ENCODE data around the gene ETNK1. TPM values are rescaled to one million over a fixed set of nuclear protein-coding genes. Genes with fewer than 3 reads are reported as not detected.
A peak's percentile ranks its signal among the peaks of the same experiment; 100 is the strongest.

ETNK1 gene, protein sequence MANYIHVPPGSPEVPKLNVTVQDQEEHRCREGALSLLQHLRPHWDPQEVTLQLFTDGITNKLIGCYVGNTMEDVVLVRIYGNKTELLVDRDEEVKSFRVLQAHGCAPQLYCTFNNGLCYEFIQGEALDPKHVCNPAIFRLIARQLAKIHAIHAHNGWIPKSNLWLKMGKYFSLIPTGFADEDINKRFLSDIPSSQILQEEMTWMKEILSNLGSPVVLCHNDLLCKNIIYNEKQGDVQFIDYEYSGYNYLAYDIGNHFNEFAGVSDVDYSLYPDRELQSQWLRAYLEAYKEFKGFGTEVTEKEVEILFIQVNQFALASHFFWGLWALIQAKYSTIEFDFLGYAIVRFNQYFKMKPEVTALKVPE
- total RNA-seq (2014; rRNA removed; shearing (Covaris generic)) (15.1 and 23.7 TPM in 2 replicates), total RNA-seq (2022) (84.3 and 88.1 TPM in 2 replicates), Bru-seq, nascent RNA (percentile 87 among the genes with signal in this experiment), BruChase-seq, experiment 1, labeled RNA remaining after a 6-hour chase (percentile 94 among the genes with signal in this experiment), BruChase-seq, experiment 2, labeled RNA remaining after a 2-hour chase (percentile 93 among the genes with signal in this experiment)
- long read RNA-seq, full-length matches to known transcripts = 7 of 18 reads
- long read RNA-seq, partial matches to known transcripts = 1 of 18 reads
- long read RNA-seq, other reads (novel, unspliced or antisense) = 10 of 18 reads

DNA sequence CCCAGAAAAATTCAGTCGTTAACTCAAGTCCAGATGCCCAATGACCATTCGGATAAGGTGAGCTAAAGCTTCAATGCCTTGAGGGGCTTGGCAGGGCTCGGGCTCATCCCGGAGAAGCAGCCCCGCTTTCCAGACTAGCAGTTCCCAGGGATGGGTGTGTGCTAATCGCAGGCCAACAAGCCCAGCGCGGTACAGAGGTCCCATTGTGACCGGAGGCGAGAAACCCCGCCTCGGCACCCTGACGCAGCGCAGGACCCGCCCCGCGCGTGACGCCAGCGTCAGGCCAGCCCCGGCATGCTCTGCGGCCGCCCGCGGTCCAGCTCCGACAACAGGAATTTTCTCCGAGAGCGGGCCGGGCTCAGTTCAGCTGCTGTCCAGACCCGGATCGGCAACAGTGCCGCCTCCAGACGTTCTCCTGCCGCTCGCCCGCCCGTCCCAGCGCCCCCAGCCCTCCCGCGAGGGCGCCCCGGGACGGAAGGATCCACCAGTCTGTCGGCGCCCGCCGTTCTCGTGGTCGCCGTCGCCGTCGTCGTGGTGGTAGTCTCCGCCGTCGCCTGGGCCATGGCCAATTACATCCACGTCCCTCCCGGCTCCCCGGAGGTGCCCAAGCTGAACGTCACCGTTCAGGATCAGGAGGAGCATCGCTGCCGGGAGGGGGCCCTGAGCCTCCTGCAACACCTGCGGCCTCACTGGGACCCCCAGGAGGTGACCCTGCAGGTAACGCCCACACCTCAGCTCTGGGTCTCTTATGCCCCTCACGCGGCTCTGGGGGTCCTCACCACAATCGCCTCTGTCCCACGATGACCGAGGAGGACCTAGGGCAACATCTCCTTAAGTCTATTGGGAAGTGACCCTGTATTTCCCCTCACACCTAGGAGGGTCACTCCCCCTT is at the start of gene ETNK1:
TSS of gene ETNK1 (plus strand) at position 302 of the 892 bp plus-strand sequence. CDS start at position 562, 260 bp downstream.
- Histone ChIP-seq H3K27ac (ENCODE audit: low read depth, low read length, poor library complexity, severe bottlenecking) (peak within 1 kb of the TSS; percentile 36), H3K4me2 (ENCODE audit: low read length) (peak within 1 kb of the TSS; percentile 96), H2AFZ (ENCODE audit: low read length) (peak within 1 kb of the TSS; percentile 99), H3K79me2 (ENCODE audit: insufficient read depth, low read depth, low read length) (peaks cover 49% of the 10 kb centered on the region), H3K4me3 (ENCODE audit: low read depth, low read length, poor library complexity, severe bottlenecking) (peak within 1 kb of the TSS; percentile 97), H3K4me1 (ENCODE audit: insufficient read depth, low read length, poor library complexity, severe bottlenecking) (peaks cover 29% of the 10 kb centered on the region), H3K36me3 (ENCODE audit: insufficient read depth, low read length) (no peaks in the 10 kb centered on the region), H3K9me2 (ENCODE audit: insufficient read depth, low read length) (no peaks in the 10 kb centered on the region), H4K20me1 (ENCODE audit: insufficient read depth, low read length) (peaks cover 23% of the 10 kb centered on the region), H3K9me3 (ENCODE audit: low read length) (no peaks in the 10 kb centered on the region)
- intact Hi-C loops (cut with micrococcal nuclease; ENCODE audit: unreplicated experiment) = loop anchor here (1.0 to 10.0 kb wide), 3 partner anchors 81 to 578 kb away; partner anchors contain the start of genes C2CD5 and CMAS
- no peak for TF ChIP-seq EZH2phosphoT487 (IDR thresholded peaks at IDR 0.05; ENCODE audit: borderline replicate concordance, low read depth, low read length)
- TF ChIP-seq, protein P1, sequence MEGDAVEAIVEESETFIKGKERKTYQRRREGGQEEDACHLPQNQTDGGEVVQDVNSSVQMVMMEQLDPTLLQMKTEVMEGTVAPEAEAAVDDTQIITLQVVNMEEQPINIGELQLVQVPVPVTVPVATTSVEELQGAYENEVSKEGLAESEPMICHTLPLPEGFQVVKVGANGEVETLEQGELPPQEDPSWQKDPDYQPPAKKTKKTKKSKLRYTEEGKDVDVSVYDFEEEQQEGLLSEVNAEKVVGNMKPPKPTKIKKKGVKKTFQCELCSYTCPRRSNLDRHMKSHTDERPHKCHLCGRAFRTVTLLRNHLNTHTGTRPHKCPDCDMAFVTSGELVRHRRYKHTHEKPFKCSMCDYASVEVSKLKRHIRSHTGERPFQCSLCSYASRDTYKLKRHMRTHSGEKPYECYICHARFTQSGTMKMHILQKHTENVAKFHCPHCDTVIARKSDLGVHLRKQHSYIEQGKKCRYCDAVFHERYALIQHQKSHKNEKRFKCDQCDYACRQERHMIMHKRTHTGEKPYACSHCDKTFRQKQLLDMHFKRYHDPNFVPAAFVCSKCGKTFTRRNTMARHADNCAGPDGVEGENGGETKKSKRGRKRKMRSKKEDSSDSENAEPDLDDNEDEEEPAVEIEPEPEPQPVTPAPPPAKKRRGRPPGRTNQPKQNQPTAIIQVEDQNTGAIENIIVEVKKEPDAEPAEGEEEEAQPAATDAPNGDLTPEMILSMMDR (conservative IDR thresholded peaks at IDR 0.05; ENCODE audit: low read length) = no peak
- BruUV-seq (replicated peaks) = no TSS peak
- POLR2A ChIA-PET = interaction anchor here (0.6 to 1.6 kb wide), 3 partner anchors 15 to 106 kb away, joined by 3 to 7 read pairs (median 6); no protein-coding TSS in a partner anchor
- peak; percentile 81 for DNase-seq (ENCODE audit: low spot score)
- CTCF ChIA-PET (ENCODE audit: unreplicated experiment) = no interaction called here

DNA sequence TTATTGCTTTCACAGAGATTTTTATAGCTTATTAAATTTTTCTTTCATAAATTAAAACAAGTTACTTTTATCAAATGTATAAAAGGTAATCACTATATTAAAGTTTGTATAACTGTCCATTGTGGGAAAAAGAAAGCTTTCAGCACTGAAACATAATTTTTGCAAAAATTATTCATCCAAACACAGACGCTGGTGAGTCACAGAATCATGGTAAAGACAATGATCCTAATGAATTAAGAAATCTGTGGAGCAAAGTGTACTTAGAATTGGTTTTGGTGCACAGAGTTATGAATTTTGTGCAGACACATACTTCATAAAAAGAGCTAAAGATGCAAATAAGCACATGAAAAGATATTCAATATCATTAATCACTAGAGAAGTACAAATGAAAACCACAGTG is 48.9 kb upstream of the ETNK1 start:
- H3K9me2 ChIP-seq (ENCODE audit: insufficient read depth, low read length) = no peaks in the 10 kb centered on the region
- no peaks in the 10 kb centered on the region for H3K36me3 ChIP-seq (ENCODE audit: insufficient read depth, low read length)
- no peak for DNase-seq (ENCODE audit: low spot score)
- ChIA-PET CTCF (ENCODE audit: unreplicated experiment) (interaction anchor here (1.2 kb wide), 1 partner anchor 31 kb away, joined by 4 read pairs; the partner anchor contains the start of gene C2CD5), POLR2A (interaction anchor here (0.9 kb wide), 1 partner anchor 16 kb away, joined by 3 read pairs; no protein-coding TSS in a partner anchor)
- no peaks in the 10 kb centered on the region for H3K79me2 ChIP-seq (ENCODE audit: insufficient read depth, low read depth, low read length)
- no peak overlapping the region for H2AFZ ChIP-seq (ENCODE audit: low read length)
- no peak for TF ChIP-seq EZH2phosphoT487 (IDR thresholded peaks at IDR 0.05; ENCODE audit: borderline replicate concordance, low read depth, low read length)
- TF ChIP-seq, protein P1 (conservative IDR thresholded peaks at IDR 0.05; ENCODE audit: low read length) = no peak
- no peaks in the 10 kb centered on the region for H3K4me1 ChIP-seq (ENCODE audit: insufficient read depth, low read length, poor library complexity, severe bottlenecking)
- no peak overlapping the region for H3K4me2 ChIP-seq (ENCODE audit: low read length)
- H3K4me3 ChIP-seq (ENCODE audit: low read depth, low read length, poor library complexity, severe bottlenecking) = no peak overlapping the region
- BruUV-seq (replicated peaks) = no TSS peak
- H3K27ac ChIP-seq (ENCODE audit: low read depth, low read length, poor library complexity, severe bottlenecking) = no peak overlapping the region
- no peaks in the 10 kb centered on the region for H3K9me3 ChIP-seq (ENCODE audit: low read length)
- intact Hi-C loops (cut with micrococcal nuclease; ENCODE audit: unreplicated experiment) = no loop called here
- no peaks in the 10 kb centered on the region for H4K20me1 ChIP-seq (ENCODE audit: insufficient read depth, low read length)

Data from OCI-LY7 (cell line).